CD14-positive monocyte (primary cell): ENCODE results near the gene SLFN5. TPM values are rescaled to one million over a fixed set of nuclear protein-coding genes. Genes with fewer than 3 reads are reported as not detected.

ENCODE experiments used
- DNase-seq, 3 donors: peaks; one replicate each; pipeline ENCODE4 v3.0.0-alpha.2; 2011 to 2022
- H2AFZ ChIP-seq: 2 replicates; pipeline ENCODE4 v1.6.0; 2012; ENCODE audit warnings: mild to moderate bottlenecking, low read depth, low read length, inconsistent platforms; ENCODE audit not compliant: insufficient read depth, poor library complexity, severe bottlenecking
- H3K27ac ChIP-seq, 2 donors: 1 replicate in 1 of 2; 2 replicates in 1 of 2; pipeline ENCODE4 v1.5.1; 2012 to 2013; ENCODE audit warnings: low read length in 2 of 2, control low read depth in 1 of 2, inconsistent platforms in 1 of 2, low read depth in 1 of 2, mild to moderate bottlenecking in 1 of 2
- H3K27me3 ChIP-seq, 2 donors: one replicate each; pipeline versions ENCODE4 v1.6.0 to v1.6.1; 2011 to 2013; ENCODE audit warnings: low read length in 2 of 2; ENCODE audit not compliant: control insufficient read depth in 2 of 2, insufficient read depth in 2 of 2
- H3K36me3 ChIP-seq, 2 donors: replicated peaks in 1 of 2; 1 replicate in 1 of 2; 2 replicates in 1 of 2; pipeline versions ENCODE4 v1.5.1 to v1.6.1; 2012 to 2013; ENCODE audit warnings: low read length in 2 of 2, control low read depth in 1 of 2, inconsistent platforms in 1 of 2, mild to moderate bottlenecking in 1 of 2; ENCODE audit not compliant: insufficient read depth in 2 of 2, control insufficient read depth in 1 of 2
- H3K4me1 ChIP-seq, 2 donors: 1 replicate in 1 of 2; 2 replicates in 1 of 2; pipeline versions ENCODE4 v1.5.1 to v1.6.1; 2012 to 2013; ENCODE audit warnings: low read length in 2 of 2, control low read depth in 1 of 2, inconsistent platforms in 1 of 2, mild to moderate bottlenecking in 1 of 2, moderate library complexity in 1 of 2; ENCODE audit not compliant: insufficient read depth in 2 of 2, control insufficient read depth in 1 of 2
- H3K4me2 ChIP-seq: replicated peaks from 2 replicates; pipeline ENCODE3; 2012; ENCODE audit warnings: low read length, moderate library complexity, mild to moderate bottlenecking; ENCODE audit not compliant: poor library complexity, severe bottlenecking; ENCODE audit errors: extremely low read depth
- H3K4me3 ChIP-seq, 3 experiments: fragments of 200-600 bp in 1 of 3; sonication (generic) in 1 of 3; replicated peaks in 1 of 3; 1 replicate in 2 of 3; 2 replicates in 1 of 3; pipeline ENCODE4 v1.5.1; 2011 to 2013; ENCODE audit warnings: low read length in 3 of 3, mild to moderate bottlenecking in 3 of 3, control low read depth in 2 of 3, low read depth in 2 of 3, inconsistent platforms in 1 of 3, moderate library complexity in 1 of 3
- H3K79me2 ChIP-seq: 2 replicates; pipeline ENCODE4 v1.6.0; 2012; ENCODE audit warnings: mild to moderate bottlenecking, control low read depth, inconsistent platforms, low read length, moderate library complexity; ENCODE audit not compliant: insufficient read depth
- H3K9ac ChIP-seq: 2 replicates; pipeline ENCODE4 v1.6.0; 2017; ENCODE audit warnings: low read length, mild to moderate bottlenecking; ENCODE audit not compliant: insufficient read depth, poor library complexity, severe bottlenecking
- H3K9me3 ChIP-seq, 2 donors: replicated peaks in 1 of 2; 1 replicate in 1 of 2; 2 replicates in 1 of 2; pipeline versions ENCODE4 v1.5.1 to v1.6.1; 2012 to 2013; ENCODE audit warnings: low read length in 2 of 2, control low read depth in 1 of 2; ENCODE audit not compliant: control insufficient read depth in 1 of 2, insufficient read depth in 1 of 2
- H4K20me1 ChIP-seq: 2 replicates; pipeline ENCODE4 v1.6.0; 2012; ENCODE audit warnings: mild to moderate bottlenecking, low read length, control low read depth, moderate library complexity; ENCODE audit not compliant: insufficient read depth
- H3K27ac Mint-ChIP-seq, 7 donors: one replicate each; pipeline ENCODE4 v1.8.0; 2020; ENCODE audit warnings: mild to moderate bottlenecking in 7 of 7, mixed read lengths in 7 of 7, moderate library complexity in 6 of 7, inconsistent platforms in 2 of 7
- H3K27me3 Mint-ChIP-seq, 3 donors: one replicate each; pipeline ENCODE4 v1.8.0; 2021 to 2022; ENCODE audit warnings: low read depth in 3 of 3, mild to moderate bottlenecking in 3 of 3, mixed read lengths in 3 of 3, moderate library complexity in 3 of 3, inconsistent platforms in 1 of 3
- H3K36me3 Mint-ChIP-seq, 2 donors: one replicate each; pipeline ENCODE4 v1.8.0; 2020; ENCODE audit warnings: mixed read lengths in 2 of 2, inconsistent platforms in 1 of 2, mild to moderate bottlenecking in 1 of 2
- H3K4me1 Mint-ChIP-seq: one replicate; pipeline ENCODE4 v1.8.0; 2020; ENCODE audit warnings: mild to moderate bottlenecking, mixed read lengths
- H3K4me3 Mint-ChIP-seq, 2 donors: one replicate each; pipeline ENCODE4 v1.8.0; 2020; ENCODE audit warnings: mild to moderate bottlenecking in 2 of 2, mixed read lengths in 2 of 2, moderate library complexity in 1 of 2
- H3K9me3 Mint-ChIP-seq, 7 donors: one replicate each; pipeline ENCODE4 v1.8.0; 2020 to 2022; ENCODE audit warnings: mixed read lengths in 7 of 7, mild to moderate bottlenecking in 6 of 7, moderate library complexity in 6 of 7, inconsistent platforms in 2 of 7
- WGBS: methylation state at CpG from one replicate; pipeline ENCODE4 v1.1.5; 2013; ENCODE audit warnings: missing lambda C conversion rate; ENCODE audit not compliant: insufficient coverage; 5-methylcytosine and 5-hydroxymethylcytosine counted together
- intact Hi-C, 2 donors: fragments of 100-400 bp; cut with micrococcal nuclease; formaldehyde crosslinking; loops; one replicate each; pipeline versions ENCODE4 v1.15.0 to v1.15.1; 2023
- polyA plus RNA-seq, 3 donors: library from polyadenylated mRNA; depleted of rRNA in 1 of 3; unstranded in 2 of 3; stranded (reverse) in 1 of 3; fragments of 300-500 nt in 2 of 3; fragments of >200 nt in 1 of 3; fragmentation: Illumina TruSeq in 2 of 3; gene quantifications; 1 replicate in 2 of 3; 2 replicates in 1 of 3; pipeline ENCODE4 v1.2.3, GENCODE V29; 2012 to 2021
- TF ChIP-seq, protein P1 (sequence below): fragments of 200-600 bp; IDR thresholded peaks from one replicate; pipeline ENCODE4 v1.8.0; 2022; ENCODE audit warnings: antibody characterized with exemption, mild to moderate bottlenecking

The SLFN5 gene
- polyA plus RNA-seq, 3 donors: 2.9 to 8.8 (median 5.3) TPM

- H3K4me1 ChIP-seq: peaks cover 18 to 26% of the 10 kb centered on the region in 2 donors
- peaks cover 27% of the 10 kb centered on the region for H3K4me1 Mint-ChIP-seq
- H4K20me1 ChIP-seq: no peaks in the 10 kb centered on the region
These were observed 69.5 kb downstream of the SLFN5 start for GRCh38 chr17:35312346-35312745.

DNA sequence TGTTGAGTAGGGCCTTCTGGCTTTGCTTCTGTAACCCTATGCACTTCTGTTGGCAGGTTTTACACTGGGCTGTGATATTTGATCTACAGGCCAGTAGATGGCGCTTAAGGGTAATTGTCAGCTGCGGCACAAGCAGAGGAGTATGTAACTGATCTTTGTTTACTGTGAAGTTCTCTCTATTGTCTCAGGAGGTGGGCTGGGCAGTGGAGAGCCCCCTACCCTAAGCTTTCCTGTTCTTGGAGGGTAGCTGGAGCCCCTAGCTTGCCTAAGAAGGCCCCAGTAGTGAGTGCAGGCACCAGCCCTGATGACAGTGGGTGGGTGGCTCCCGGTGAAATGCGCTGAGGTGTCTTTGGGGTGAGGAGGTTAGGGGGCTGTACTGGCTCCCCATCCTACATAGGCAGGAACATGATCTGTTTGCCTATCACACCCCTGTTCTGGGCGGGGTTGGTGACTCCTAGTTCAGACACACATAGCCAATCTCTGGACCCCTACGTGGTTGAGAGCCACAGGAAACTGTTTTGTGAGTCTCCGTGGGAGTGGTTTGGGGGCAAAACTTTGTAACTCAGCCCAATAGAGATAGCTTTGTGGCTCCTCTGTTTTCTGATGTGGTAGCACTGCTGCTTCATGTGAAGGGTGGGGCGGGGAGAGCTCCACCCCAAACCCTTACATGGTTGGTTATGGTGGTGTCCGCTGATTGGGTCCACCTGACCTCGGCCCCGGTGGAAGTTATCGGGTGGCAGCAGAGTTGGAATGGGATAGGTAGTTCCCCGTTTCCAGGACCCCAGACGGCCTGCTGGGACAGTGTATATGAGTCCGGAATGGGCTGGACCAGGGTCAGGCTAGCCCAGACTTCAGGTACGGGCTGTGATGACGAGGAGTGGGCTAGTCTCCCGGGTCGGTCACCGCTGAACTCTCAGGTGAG is 70.2 kb downstream of the SLFN5 start:
- H3K9ac ChIP-seq: peak overlapping the region; percentile 72
- Mint-ChIP-seq H3K27ac (peak overlapping the region; percentile 43 to 92 (median 83)), H3K36me3 (peaks cover 0 to 2% of the 10 kb centered on the region in 2 donors), H3K4me1 (peaks cover 27% of the 10 kb centered on the region), H3K9me3 (peaks cover 6 to 18% (median 14%) of the 10 kb centered on the region in 7 donors), H3K4me3 (peak overlapping the region; percentile 93 to 95), H3K27me3 (peaks cover 1 to 4% (median 3%) of the 10 kb centered on the region in 3 donors)
- no peaks in the 10 kb centered on the region for H3K27me3 ChIP-seq
- peaks cover 0 to 5% of the 10 kb centered on the region in 2 donors for H3K9me3 ChIP-seq
- no peaks in the 10 kb centered on the region for H4K20me1 ChIP-seq
- peak overlapping the region in 1 of 2 donors; percentile 86 for H3K27ac ChIP-seq
- WGBS: 4% methylated on average over 14 of the region's 20 CpGs
- H2AFZ ChIP-seq: peak overlapping the region; percentile 99
- no peaks in the 10 kb centered on the region for H3K79me2 ChIP-seq
- H3K4me2 ChIP-seq: peak overlapping the region; percentile 97
- peaks cover 18 to 26% of the 10 kb centered on the region in 2 donors for H3K4me1 ChIP-seq
- H3K36me3 ChIP-seq: no peaks in the 10 kb centered on the region
- H3K4me3 ChIP-seq: peak overlapping the region; percentile 48 to 85 (median 56)
- intact Hi-C loops: loop anchor here (2.0 to 10.0 kb wide), 3 partner anchors 132 to 224 kb away; partner anchors contain the start of genes SLFN12L (in 1 of the 2) and SLFN13 (in 1 of the 2)
- peak; percentile 66 to 77 (median 71) for DNase-seq
- TF ChIP-seq, protein P1, sequence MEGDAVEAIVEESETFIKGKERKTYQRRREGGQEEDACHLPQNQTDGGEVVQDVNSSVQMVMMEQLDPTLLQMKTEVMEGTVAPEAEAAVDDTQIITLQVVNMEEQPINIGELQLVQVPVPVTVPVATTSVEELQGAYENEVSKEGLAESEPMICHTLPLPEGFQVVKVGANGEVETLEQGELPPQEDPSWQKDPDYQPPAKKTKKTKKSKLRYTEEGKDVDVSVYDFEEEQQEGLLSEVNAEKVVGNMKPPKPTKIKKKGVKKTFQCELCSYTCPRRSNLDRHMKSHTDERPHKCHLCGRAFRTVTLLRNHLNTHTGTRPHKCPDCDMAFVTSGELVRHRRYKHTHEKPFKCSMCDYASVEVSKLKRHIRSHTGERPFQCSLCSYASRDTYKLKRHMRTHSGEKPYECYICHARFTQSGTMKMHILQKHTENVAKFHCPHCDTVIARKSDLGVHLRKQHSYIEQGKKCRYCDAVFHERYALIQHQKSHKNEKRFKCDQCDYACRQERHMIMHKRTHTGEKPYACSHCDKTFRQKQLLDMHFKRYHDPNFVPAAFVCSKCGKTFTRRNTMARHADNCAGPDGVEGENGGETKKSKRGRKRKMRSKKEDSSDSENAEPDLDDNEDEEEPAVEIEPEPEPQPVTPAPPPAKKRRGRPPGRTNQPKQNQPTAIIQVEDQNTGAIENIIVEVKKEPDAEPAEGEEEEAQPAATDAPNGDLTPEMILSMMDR: peak; percentile 84

More at GRCh38 chr17:35312346-35312745, 69.5 kb downstream of the SLFN5 start:
- intact Hi-C loops: loop anchor here (2.0 to 10.0 kb wide), 3 partner anchors 132 to 225 kb away; partner anchors contain the start of genes SLFN12L (in 1 of the 2) and SLFN13 (in 1 of the 2)
- H3K4me2 ChIP-seq: no peak overlapping the region
- H3K27me3 Mint-ChIP-seq: peaks cover 2 to 9% (median 7%) of the 10 kb centered on the region in 3 donors
- no peaks in the 10 kb centered on the region for H3K36me3 ChIP-seq
- H2AFZ ChIP-seq: peak overlapping the region; percentile 99
- H3K9me3 Mint-ChIP-seq: peaks cover 6 to 18% (median 14%) of the 10 kb centered on the region in 7 donors
- DNase-seq: no peak
- no peaks in the 10 kb centered on the region for H3K79me2 ChIP-seq
- H3K4me3 Mint-ChIP-seq: no peak overlapping the region
- peak overlapping the region in 1 of 3 experiments; percentile 85 for H3K4me3 ChIP-seq
- peaks cover 0 to 2% of the 10 kb centered on the region in 2 donors for H3K36me3 Mint-ChIP-seq
- TF ChIP-seq, protein P1: no peak
- no peaks in the 10 kb centered on the region for H3K27me3 ChIP-seq
- H3K9me3 ChIP-seq: peaks cover 0 to 5% of the 10 kb centered on the region in 2 donors
- H3K27ac ChIP-seq: no peak overlapping the region
- no CpG with 5 or more reads among the region's 3 CpGs for WGBS
- no peak overlapping the region for H3K9ac ChIP-seq
- peak overlapping the region in 1 of 7 donors; percentile 25 for H3K27ac Mint-ChIP-seq
